ENCODE data around the gene CORO7.

- TF ChIP-seq CHD2 (IDR thresholded peaks at IDR 0.05; ENCODE audit: low read length, partially characterized antibody), result no peak
- TF ChIP-seq CTCF (IDR thresholded peaks at IDR 0.05), result peak; percentile 93
- TF ChIP-seq MXI1 (IDR thresholded peaks at IDR 0.05; ENCODE audit: low read depth, low read length), result no peak
Measured at GRCh38 chr16:4402439-4403132, 13.8 kb downstream of the CORO7 start.

Measured in SK-N-SH (cell line).